HG03095 (cell line): ENCODE data around the gene AKR1D1.
"Not testable (repeated sequence)": the region's sequence is repeated elsewhere in the genome, so short reads cannot be mapped to it uniquely, and the experiment has no call there.

ENCODE experiments used
- ATAC-seq: cut with Tn5 transposase; IDR thresholded peaks from one replicate; pipeline ENCODE4 v1.9.1; 2021; ENCODE audit warnings: moderate library complexity; ENCODE audit not compliant: unreplicated experiment

The AKR1D1 gene, protein sequence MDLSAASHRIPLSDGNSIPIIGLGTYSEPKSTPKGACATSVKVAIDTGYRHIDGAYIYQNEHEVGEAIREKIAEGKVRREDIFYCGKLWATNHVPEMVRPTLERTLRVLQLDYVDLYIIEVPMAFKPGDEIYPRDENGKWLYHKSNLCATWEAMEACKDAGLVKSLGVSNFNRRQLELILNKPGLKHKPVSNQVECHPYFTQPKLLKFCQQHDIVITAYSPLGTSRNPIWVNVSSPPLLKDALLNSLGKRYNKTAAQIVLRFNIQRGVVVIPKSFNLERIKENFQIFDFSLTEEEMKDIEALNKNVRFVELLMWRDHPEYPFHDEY

DNA sequence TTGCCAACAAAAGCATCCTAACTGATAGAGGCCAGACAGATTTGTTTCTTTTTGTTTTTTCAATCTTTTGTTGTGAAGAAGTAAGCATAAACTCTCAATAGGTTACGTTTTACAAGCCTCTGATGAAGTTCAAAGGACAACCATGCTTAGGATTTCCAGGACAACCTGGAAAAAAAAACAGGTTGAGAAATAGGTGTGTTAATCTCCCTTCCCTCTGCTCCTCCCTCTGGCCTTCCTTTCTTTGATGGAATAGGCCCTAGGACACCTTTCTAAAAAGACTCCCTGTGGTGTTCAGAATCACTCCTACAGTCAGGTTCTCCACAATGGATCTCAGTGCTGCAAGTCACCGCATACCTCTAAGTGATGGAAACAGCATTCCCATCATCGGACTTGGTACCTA lies at the start of gene AKR1D1:
TSS of gene AKR1D1 (plus strand) at position 264 of the 400 bp plus-strand sequence. CDS start at position 324, 60 bp downstream.
- ATAC-seq, result no peak

DNA sequence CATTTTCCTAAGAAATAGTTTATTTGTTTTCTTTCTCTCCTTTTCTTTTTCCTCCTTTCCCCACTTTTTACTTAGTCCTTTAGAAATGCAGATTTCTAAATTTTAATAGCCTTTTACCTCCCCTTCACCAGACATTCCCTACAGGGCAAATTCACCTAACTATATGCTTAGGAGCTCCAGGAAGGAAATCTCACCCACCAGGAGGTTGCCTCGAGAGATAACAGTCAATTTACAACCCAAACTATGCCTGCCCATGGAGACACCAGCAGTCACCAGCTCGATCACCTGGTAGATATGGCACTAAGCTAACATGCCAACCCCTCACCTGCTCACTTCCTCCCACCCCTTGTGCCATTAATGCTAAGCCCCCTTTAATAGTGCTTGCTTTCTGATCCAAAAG lies 49.2 kb upstream of the AKR1D1 start:
- no peak for ATAC-seq

DNA sequence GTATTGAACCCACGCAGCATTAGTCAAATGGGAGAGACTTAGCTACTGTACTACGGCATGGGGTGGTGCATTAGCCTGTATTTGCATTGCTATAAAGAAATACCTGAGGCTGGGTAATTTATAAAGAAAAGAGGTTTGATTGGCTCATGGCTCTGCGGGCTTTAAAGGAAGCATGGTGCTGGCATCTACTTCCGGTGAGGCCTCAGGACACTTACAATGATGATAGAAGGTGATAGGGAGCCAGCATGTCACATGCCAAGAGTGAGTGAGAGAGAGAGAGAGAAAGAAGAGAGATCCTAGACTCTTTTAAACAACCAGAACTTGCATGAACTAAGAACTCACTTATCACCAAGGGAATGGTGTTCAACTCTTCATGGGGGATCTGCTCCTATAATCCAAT lies 47.1 kb upstream of the AKR1D1 start:
- ATAC-seq, result no peak

DNA sequence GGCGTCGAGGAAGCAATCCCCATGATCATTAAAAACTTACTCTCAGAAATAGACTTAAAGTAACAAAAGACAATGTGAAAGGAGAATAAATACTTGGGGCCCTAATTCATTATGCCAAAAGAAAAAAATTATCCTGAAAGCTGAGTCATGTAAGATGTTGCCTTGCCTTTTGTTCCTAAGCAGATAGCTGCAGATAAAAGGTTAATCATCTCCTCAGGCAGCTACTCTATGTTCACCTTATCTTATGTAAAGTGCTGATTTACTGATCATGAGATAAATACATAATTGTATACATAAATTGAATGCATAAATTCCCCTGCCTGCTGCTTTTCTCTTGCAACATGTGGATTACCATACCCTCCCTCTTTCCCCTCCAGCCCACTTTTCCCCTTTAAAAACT lies 46.3 kb upstream of the AKR1D1 start:
- ATAC-seq, result no peak

DNA sequence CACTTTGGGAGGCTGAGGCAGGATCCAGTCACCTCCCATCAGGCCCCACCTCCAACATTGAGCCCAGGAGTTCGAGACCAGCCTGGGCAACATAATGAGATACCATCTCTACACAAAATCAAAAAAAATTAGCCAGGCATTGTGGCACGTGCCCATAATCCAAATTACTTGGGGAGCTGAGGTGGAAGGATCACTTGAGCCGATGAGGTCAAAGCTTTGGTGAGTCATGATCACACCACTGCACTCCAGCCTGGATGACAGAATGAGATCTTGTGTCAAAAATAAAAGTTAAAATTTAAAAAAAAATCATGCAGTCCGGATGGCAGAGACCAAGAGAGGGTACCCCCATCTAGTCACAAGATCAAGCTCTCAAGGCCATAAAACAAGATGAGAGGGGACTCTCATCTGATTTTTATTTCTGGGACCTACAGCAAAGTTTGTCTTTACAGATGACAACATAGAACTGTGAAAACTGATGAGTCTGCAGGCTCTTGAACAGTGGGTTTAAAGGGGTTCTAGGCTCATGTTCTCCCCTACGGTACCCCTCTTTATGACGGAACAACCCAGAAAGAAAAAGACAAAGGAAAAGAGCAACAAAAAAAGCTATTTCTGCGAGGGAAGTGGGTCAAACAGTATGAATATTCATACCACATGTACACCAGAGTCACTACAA lies 45.4 kb upstream of the AKR1D1 start:
- ATAC-seq, result no peak

DNA sequence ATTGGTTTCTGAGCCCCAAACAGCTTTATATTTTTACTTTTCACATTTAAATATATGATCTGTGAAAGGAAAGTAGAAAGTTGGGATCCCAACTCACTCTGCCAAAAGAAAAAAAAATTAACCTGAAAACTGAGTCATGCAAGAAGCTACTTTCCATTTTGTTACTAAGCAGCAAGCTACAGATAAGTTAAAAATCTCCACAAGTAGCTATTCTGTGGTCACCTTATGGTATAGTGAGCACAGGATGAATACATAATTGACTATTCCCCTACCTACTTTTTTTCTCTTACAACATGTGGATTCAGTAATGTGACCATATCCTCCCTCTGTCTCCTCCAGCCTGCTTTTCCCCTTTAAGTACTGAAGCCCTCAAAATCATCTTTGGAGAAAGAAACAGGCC lies 44.1 kb upstream of the AKR1D1 start:
- ATAC-seq, result peak; percentile 62

DNA sequence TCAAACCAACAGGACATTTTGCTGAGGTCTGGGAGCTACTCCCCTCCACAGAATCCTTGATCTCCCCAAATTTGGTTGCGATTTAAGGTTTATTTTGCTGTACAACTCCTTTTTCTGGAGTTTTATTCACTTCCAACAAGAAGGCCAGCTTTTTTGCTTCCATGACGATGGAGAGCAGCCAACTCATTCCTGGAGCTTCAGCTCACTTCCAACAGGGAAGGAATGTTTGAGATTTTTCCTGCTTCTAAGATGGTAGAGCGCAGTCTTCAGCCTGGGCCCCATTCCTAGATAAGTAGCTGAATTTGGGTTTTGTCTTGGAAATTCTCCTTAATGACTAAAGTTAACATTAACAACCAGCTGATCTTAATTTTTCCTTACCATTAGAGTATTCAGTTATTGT lies 43.5 kb upstream of the AKR1D1 start:
- ATAC-seq, result no peak

DNA sequence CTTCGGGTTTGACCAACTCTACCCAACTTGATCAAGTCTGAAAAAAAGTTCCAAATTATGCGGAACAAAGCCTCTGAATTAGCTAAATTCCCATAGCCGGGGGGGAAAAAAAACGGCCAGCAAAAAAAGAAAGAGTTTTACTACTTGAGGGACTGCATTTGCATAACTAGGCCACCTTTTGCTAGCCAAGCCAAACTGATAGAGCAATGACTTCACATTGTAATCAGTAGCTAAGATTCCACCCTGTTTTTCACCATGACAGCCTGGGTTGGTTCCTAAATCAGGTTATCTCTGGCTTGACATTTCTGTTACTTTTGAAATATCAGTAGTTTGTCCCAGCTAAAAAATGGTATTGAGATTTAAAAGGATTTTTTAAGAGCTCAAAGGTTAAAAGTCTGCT lies 43.0 kb upstream of the AKR1D1 start:
- ATAC-seq, result no peak

DNA sequence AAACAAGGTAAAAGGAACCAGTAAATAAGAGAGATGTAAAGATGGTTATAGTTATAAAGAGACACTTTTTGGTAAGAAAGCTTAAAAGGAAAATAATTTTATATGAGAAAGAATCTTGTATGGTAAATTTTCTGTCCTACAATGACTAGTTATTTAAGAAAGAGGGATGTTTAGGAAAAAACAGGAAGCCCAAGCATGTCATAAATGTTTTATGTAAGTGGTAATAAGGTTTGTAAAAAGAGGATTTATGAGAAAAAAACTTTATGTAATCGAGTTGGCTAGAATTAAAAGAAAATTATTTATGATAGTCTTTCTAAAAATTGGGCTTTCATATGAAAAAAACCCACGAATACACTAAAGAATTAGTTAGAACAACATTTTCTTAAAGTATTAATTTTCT lies 40.1 kb upstream of the AKR1D1 start:
- ATAC-seq, result no peak

DNA sequence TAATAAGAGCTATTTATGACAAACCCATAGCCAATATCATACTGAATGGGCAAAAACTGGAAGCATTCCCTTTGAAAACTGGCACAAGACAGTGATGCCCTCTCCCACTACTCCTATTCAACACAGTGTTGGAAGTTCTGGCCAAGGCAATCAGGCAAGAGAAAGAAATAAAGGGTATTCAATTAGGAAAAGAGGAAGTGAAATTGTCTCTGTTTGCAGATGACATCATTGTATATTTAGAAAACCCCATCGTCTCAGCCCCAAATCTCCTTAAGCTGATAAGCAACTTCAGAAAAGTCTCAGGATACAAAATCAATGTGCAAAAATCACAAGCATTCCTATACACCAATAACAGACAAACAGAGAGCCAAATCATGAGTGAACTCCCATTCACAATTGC lies 36.2 kb upstream of the AKR1D1 start:
- not testable (repeated sequence) for ATAC-seq

DNA sequence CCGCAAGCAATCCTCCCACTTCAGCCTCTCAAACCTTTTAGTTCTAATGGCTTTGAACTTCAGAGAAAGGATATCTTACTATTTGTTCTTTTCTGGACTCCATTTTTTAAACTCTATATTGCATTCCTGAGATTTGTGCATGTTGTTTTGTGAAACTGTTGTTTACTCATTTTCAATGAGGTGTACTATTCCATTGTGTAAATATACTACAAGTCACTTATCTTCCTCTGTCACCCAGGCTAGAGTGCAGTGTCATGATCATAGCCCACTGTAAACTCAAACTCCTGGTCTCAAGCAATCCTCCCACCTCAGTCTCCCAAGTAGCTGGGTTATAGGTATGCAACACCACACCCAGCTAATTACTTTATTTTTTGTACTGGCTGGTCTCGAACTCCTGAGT lies 31.4 kb upstream of the AKR1D1 start:
- ATAC-seq, result no peak

DNA sequence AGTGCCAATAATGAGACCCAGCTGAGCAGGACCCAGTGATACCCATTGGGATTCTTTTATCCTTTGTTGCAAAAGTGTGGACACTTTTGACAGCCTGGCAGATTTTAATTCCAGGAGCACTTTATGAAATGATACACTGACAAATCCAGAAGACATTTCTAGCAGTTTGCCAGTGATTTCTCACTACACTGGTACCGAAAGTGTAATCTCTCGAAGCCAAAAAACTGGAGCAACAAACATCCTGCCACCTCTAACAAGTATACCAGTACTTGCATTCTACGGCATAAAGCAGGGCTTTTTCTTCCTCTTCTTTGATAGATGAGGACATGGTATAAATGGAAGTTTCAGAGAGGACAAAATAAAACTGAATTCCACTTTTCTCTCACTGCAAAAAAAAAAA lies 28.4 kb upstream of the AKR1D1 start:
- no peak for ATAC-seq

DNA sequence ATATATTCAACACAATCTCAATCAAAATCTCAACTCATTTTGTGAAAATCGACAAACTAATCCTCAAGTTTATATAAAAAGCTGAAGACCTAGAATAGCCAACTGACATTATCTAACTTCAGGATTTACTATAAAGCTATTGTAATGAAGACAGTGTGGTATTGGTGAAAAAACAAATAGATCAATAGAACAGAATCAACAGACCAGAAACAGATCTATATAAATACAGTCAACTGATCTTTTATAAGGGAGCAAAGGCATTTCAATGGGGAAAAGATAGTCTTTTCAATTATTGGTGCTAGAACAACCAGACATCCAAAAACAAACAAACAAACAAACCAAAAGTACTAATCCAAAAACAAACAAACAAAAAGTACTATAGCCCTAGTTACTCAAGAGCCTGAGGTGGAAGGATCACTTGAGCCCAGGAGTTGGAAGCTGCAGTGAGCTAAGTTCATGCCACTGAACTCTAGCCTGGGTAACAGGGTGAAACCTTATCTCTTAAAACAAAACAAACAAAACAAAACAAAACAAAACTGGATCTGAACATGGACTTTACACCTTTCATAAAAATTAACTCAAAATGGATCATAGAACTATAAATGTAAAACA lies 26.6 kb upstream of the AKR1D1 start:
- no peak for ATAC-seq

DNA sequence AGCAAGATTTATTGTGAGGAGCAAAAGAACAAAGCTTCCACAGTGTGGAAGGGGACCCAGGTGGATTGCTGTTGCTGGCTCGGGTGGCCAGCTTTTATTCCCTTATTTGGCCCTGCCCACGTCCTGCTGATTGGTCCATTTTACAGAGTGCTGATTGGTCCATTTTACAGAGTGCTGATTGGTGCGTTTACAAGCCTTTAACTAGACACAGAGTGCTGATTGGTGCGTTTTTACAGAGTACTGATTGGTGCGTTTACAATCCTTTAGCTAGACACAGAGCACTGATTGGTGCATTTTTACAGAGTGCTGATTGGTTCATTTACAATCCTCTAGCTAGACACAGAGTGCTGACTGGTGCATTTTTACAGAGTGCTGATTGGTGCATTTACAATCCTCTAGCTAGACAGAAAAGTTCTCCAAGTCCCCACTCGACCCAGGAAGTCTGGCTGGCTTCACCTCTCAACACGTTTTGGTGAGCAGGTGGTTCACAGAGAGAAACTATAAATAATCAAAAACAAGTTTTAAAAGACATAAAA lies 24.5 kb upstream of the AKR1D1 start:
- not testable (repeated sequence) for ATAC-seq

DNA sequence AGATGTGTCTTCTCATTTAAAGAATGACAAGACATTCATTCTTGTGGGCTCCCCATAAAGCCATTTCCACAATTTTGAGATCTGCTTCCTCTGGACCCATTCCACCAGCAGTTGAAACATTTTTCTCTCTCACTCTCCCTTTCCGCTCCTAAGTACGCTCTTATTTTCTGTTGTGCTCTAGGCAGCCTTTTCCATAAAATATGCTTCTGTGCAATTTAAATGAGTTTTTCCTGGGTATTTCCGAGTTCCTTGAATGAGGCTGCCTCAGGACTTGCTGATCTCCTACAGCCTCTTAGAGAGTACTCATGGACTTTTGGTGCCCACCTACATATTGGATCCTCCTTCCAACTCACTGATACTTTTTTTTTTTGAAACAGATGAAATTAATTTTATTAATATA lies 23.6 kb upstream of the AKR1D1 start:
- ATAC-seq, result no peak

DNA sequence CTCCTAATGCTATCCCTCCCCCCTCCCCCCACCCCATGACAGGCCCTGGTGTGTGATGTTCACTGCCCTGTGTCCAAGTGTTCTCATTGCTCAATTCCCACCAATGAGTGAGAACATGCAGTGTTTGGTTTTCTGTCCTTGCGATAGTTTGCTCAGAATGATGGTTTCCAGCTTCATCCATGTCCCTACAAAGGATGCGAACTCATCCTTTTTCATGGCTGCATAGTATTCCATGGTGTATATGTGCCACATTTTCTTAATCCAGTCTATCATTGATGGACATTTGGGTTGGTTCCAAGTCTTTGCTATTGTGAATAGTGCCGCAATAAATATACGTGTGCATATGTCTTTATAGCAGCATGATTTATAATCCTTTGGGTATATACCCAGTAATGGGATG lies 20.6 kb upstream of the AKR1D1 start:
- ATAC-seq, result not testable (repeated sequence)

DNA sequence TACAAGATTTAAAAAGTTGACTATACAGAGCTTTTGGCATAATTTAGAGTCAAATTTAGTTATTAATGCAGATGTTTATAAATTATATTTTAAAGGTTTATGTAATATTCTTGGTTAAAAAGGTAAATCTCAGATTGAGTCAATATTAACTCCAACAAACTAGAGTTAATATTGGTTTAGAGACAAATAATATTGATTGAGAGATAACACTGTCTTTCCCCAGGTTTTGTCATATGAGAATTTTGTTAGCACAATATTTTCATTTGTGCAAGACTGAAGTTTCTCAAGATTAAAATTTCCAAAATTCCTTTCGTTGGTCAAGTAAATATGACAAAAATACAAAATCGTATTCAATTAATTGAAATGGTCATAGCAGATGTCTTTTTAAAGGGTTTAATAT lies 12.9 kb upstream of the AKR1D1 start:
- no peak for ATAC-seq

DNA sequence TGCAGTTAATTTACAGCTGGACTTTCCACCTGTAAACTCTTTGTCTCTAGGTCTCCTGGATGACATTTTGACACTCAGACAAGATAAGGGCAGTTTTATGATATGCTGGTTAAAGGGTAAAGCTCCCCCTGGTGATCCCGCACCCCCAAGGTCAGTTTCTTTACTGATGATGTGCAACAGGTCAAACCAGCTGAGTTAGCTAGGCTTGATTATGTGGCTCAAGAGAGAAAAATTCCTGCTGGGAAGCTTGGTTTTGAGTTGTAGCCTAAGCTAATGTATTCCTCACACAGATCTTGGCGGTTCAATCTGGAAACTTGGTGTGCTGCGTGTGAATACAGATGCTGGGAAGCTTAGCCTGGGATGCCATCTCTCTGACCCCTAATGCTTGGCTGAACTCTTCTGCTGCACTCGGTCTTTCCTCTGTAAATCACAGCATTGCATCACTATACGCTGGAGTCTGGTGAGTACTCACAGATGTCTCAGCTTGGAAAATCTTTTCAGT lies 11.4 kb upstream of the AKR1D1 start:
- no peak for ATAC-seq

DNA sequence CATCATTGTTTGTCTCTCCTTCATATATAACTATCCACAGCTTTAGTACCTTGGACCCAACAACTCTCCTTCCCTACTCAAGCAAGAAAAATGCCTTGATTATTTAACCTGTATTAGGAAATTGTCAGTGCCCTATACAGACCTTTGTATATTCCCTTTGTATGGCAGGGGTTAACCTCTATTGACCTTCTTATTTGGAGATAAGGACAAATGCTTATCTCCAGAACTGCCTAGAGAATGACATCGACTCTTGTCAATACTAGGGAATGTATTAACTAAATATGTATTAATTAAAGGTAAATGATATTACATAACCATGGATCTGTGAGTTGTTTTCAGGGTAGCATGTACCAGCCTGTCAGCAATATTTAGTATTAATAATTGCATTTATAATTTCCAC lies 10.4 kb upstream of the AKR1D1 start:
- ATAC-seq, result no peak

DNA sequence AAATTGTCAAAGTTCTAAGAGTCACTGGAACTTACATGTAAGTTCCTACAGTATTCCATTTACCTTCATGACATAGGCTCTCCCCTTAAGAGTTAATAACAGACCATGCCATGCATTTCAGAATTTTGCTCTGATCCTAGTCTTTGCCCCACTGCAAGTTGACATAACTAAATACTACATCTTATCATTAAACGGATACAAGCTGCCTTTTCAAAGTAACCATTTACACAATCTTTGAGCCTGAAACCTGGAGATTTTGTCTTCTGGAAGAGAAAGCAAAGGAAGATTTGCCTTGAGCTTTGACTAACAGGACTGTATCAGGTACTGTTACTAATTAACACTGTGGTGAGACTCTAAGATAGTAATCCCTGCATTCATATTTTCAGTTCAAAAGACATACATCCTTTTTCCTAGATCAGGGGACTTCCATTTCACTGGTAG lies 9.3 kb upstream of the AKR1D1 start:
- no peak for ATAC-seq

DNA sequence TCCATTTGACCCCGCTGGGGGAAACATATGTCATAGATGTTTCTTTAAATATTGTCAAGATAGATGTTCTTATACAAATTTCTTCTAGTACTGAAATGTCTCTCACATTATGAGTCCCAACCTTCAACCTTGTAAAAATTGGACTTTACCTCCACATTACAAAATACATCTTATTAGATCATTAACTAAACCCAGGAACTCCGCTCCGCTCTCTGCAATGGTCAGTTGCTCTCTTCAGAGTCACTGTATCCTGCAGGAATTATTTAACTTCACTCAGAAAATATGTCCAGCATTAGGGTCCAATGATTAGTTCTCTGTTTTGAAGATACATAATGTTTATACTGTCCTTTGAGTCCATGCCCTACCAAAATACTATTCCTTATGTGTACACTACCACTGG lies 8.5 kb upstream of the AKR1D1 start:
- ATAC-seq, result no peak

DNA sequence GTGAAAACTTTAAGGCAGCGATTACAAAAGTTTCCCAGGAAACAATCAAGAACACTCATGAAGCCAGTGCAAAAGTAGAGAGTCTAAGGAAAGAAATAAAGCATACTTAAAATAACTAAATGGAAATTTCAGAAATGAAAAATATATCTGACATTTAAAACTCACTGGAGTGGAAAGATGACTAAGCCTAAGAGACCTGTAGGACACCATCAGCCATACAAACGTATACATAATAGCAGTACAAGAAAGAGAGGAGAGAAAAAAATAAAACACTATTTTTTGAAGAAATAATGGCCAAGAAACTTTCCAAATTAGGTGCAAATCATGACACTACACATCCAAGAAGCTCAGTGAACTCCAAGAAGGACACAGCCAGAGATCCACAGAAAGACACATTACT lies 5.4 kb upstream of the AKR1D1 start:
- no peak for ATAC-seq
